HG02763 (cell line): ENCODE measurements around the gene AVPR1B.

ENCODE experiments used
- ATAC-seq: cut with Tn5 transposase; IDR thresholded peaks from one replicate; pipeline ENCODE4 v1.9.1; 2021; ENCODE audit warnings: mild to moderate bottlenecking, moderate library complexity; ENCODE audit not compliant: unreplicated experiment

Gene AVPR1B

GRCh38 chr1:206112600-206113301 lies 4.4 kb downstream of the AVPR1B start:
- ATAC-seq, result no peak

- ATAC-seq, result no peak
Observed at GRCh38 chr1:206111271-206111927, 5.8 kb downstream of the AVPR1B start.

- no peak for ATAC-seq
Observed at GRCh38 chr1:206110820-206111219, 6.4 kb downstream of the AVPR1B start.

- no peak for ATAC-seq
Observed at GRCh38 chr1:206110161-206110560, 7.0 kb downstream of the AVPR1B start.

- no peak for ATAC-seq
Observed at GRCh38 chr1:206109718-206110117, 7.5 kb downstream of the AVPR1B start.

- ATAC-seq, result no peak
Observed at GRCh38 chr1:206108635-206109034, 8.6 kb downstream of the AVPR1B start.

GRCh38 chr1:206107168-206107544 lies 10.0 kb downstream of the AVPR1B start:
- ATAC-seq, result no peak

GRCh38 chr1:206106328-206107167 lies 10.6 kb downstream of the AVPR1B start:
- ATAC-seq, result no peak

- ATAC-seq, result no peak
Observed at GRCh38 chr1:206105464-206105995, 11.7 kb downstream of the AVPR1B start.

- no peak for ATAC-seq
Observed at GRCh38 chr1:206103979-206104378, 13.2 kb downstream of the AVPR1B start.

GRCh38 chr1:206102292-206102936 lies 14.8 kb downstream of the AVPR1B start:
- ATAC-seq, result no peak

- ATAC-seq, result no peak
Observed at GRCh38 chr1:206101351-206102045, 15.7 kb downstream of the AVPR1B start.

- no peak for ATAC-seq
Observed at GRCh38 chr1:206100226-206100815, 16.9 kb downstream of the AVPR1B start.

- ATAC-seq, result no peak
Observed at GRCh38 chr1:206098242-206098919, 18.8 kb downstream of the AVPR1B start.

- ATAC-seq, result no peak
Observed at GRCh38 chr1:206097381-206097780, 19.8 kb downstream of the AVPR1B start.

GRCh38 chr1:206094024-206094423 lies 23.2 kb downstream of the AVPR1B start:
- ATAC-seq, result no peak

GRCh38 chr1:206089341-206089740 lies 27.8 kb downstream of the AVPR1B start:
- no peak for ATAC-seq

- no peak for ATAC-seq
Observed at GRCh38 chr1:206087091-206087490, 30.1 kb downstream of the AVPR1B start.

GRCh38 chr1:206083750-206084149 lies 33.4 kb downstream of the AVPR1B start:
- no peak for ATAC-seq
